TTC549 (cell line): ENCODE results near the gene DCN.

ENCODE experiments used
- FAIRE-seq: peaks from 2 replicates; lab custom pipeline; 2012; peaks lifted over from hg19 to GRCh38; lab: Jason Lieb, UNC

Gene DCN

GRCh38 chr12:91133871-91134270 is 48.7 kb downstream of the DCN start:
- FAIRE-seq = peak; percentile 9

GRCh38 chr12:91129662-91130362 is 52.8 kb downstream of the DCN start:
- no peak for FAIRE-seq

GRCh38 chr12:91127751-91128150 is 54.9 kb downstream of the DCN start:
- FAIRE-seq = peak; percentile 99

GRCh38 chr12:91127306-91127705 is 55.3 kb downstream of the DCN start:
- no peak for FAIRE-seq

GRCh38 chr12:91126516-91126915 is 56.1 kb downstream of the DCN start:
- FAIRE-seq = peak; percentile 26

- FAIRE-seq = no peak
Measured at GRCh38 chr12:91123236-91123916, 59.2 kb downstream of the DCN start.

- FAIRE-seq = no peak
Measured at GRCh38 chr12:91120781-91121180, 61.8 kb downstream of the DCN start.

- FAIRE-seq = peak; percentile 97
Measured at GRCh38 chr12:91119089-91119488, 63.5 kb downstream of the DCN start.

GRCh38 chr12:91113621-91114020 is 69.0 kb downstream of the DCN start:
- no peak for FAIRE-seq

GRCh38 chr12:91111366-91112325 is 71.0 kb downstream of the DCN start, which contains the start of gene LUM:
Gene LUM, minus strand, starts transcription at chr12:91111494. Its CDS starts 2,515 bp downstream, at chr12:91108979.
- FAIRE-seq = peak; percentile 99

GRCh38 chr12:91110311-91110924 is 72.2 kb downstream of the DCN start:
- FAIRE-seq = no peak

- FAIRE-seq = no peak
Measured at GRCh38 chr12:91109581-91110310, 72.9 kb downstream of the DCN start.

GRCh38 chr12:91109148-91109564 is 73.5 kb downstream of the DCN start:
- no peak for FAIRE-seq

GRCh38 chr12:91108196-91108755 is 74.3 kb downstream of the DCN start:
- peak; percentile 36 for FAIRE-seq

GRCh38 chr12:91106283-91106682 is 76.3 kb downstream of the DCN start:
- FAIRE-seq = no peak

- peak; percentile 76 for FAIRE-seq
Measured at GRCh38 chr12:91105807-91106206, 76.8 kb downstream of the DCN start.

- FAIRE-seq = peak; percentile 85
Measured at GRCh38 chr12:91104812-91105466, 77.7 kb downstream of the DCN start.

- peak; percentile 63 for FAIRE-seq
Measured at GRCh38 chr12:91103624-91104023, 79.0 kb downstream of the DCN start.

GRCh38 chr12:91103101-91103500 is 79.5 kb downstream of the DCN start:
- no peak for FAIRE-seq

- FAIRE-seq = no peak
Measured at GRCh38 chr12:91100906-91101305, 81.7 kb downstream of the DCN start.

GRCh38 chr12:91099836-91100235 is 82.8 kb downstream of the DCN start:
- FAIRE-seq = peak; percentile 99
